NCI-H2227 treated with DMSO at 0.1 percent for 48 hours (cell line): Measurements from ENCODE around the gene HIPK2.
"Not testable (repeated sequence)": the region's sequence is repeated elsewhere in the genome, so short reads cannot be mapped to it uniquely, and the experiment has no call there.

ENCODE experiments used
- DNase-seq: peaks from one replicate; lab custom pipeline; 2025; lab: John Stamatoyannopoulos, UW

HIPK2 gene

GRCh38 chr7:139671967-139672366, 105.8 kb downstream of the HIPK2 start:
- no peak for DNase-seq

GRCh38 chr7:139670662-139671061, 107.1 kb downstream of the HIPK2 start:
- DNase-seq = not testable (repeated sequence)

GRCh38 chr7:139669106-139670061, 108.4 kb downstream of the HIPK2 start:
- no peak for DNase-seq

GRCh38 chr7:139667377-139667776, 110.4 kb downstream of the HIPK2 start:
- DNase-seq = no peak

- no peak for DNase-seq
These were observed 111.3 kb downstream of the HIPK2 start for GRCh38 chr7:139666501-139666900.

GRCh38 chr7:139664434-139664833, 113.4 kb downstream of the HIPK2 start:
- DNase-seq = no peak

- no peak for DNase-seq
These were observed 114.1 kb downstream of the HIPK2 start for GRCh38 chr7:139663608-139664177.

- DNase-seq = no peak
These were observed 115.9 kb downstream of the HIPK2 start for GRCh38 chr7:139661903-139662302.

GRCh38 chr7:139661043-139661440, 116.8 kb downstream of the HIPK2 start:
- DNase-seq = no peak

- no peak for DNase-seq
These were observed 117.3 kb downstream of the HIPK2 start for GRCh38 chr7:139660317-139661042.

- no peak for DNase-seq
These were observed 117.9 kb downstream of the HIPK2 start for GRCh38 chr7:139659922-139660316.

- no peak for DNase-seq
These were observed 118.7 kb downstream of the HIPK2 start for GRCh38 chr7:139658908-139659675.

GRCh38 chr7:139658296-139658695, 119.5 kb downstream of the HIPK2 start:
- DNase-seq = no peak

- no peak for DNase-seq
These were observed 120.1 kb downstream of the HIPK2 start for GRCh38 chr7:139657725-139658124.

GRCh38 chr7:139656387-139656786, 121.4 kb downstream of the HIPK2 start:
- DNase-seq = no peak

GRCh38 chr7:139655305-139655704, 122.5 kb downstream of the HIPK2 start:
- DNase-seq = no peak

- no peak for DNase-seq
These were observed 123.3 kb downstream of the HIPK2 start for GRCh38 chr7:139654276-139655181.

GRCh38 chr7:139651914-139652313, 125.9 kb downstream of the HIPK2 start:
- no peak for DNase-seq

- DNase-seq = no peak
These were observed 126.5 kb downstream of the HIPK2 start for GRCh38 chr7:139651308-139651707.

- no peak for DNase-seq
These were observed 127.2 kb downstream of the HIPK2 start for GRCh38 chr7:139650429-139651100.
